WERI-Rb-1 (cell line): ENCODE measurements around the gene PAQR5.

Experiments
- DNase-seq: peaks from one replicate; pipeline ENCODE4 v3.0.0-alpha.2; 2020
- H3K27ac ChIP-seq: fragments of 250-450 bp; sonication (Bioruptor Pico); 2 replicates; pipeline ENCODE4 v1.5.1; 2020; ENCODE audit warnings: mild to moderate bottlenecking, moderate library complexity
- H3K27me3 ChIP-seq: fragments of 250-450 bp; sonication (Bioruptor Pico); 2 replicates; pipeline ENCODE4 v1.5.1; 2021; ENCODE audit warnings: mild to moderate bottlenecking, low read depth, moderate library complexity; ENCODE audit not compliant: insufficient read depth, severe bottlenecking
- H3K36me3 ChIP-seq: fragments of 250-450 bp; sonication (Bioruptor Pico); 2 replicates; pipeline ENCODE4 v1.5.1; 2020; ENCODE audit warnings: mild to moderate bottlenecking, moderate library complexity
- H3K4me3 ChIP-seq: 2 replicates; pipeline ENCODE4 v1.5.1; 2011; ENCODE audit warnings: low read depth, mild to moderate bottlenecking, control low read depth, low read length
- H3K9me3 ChIP-seq: fragments of 250-450 bp; sonication (Bioruptor Pico); 2 replicates; pipeline ENCODE4 v1.5.1; 2021; ENCODE audit warnings: mild to moderate bottlenecking, moderate library complexity; ENCODE audit not compliant: severe bottlenecking
- TF ChIP-seq, protein P1 (sequence below): IDR thresholded peaks from 2 replicates; pipeline ENCODE4 v1.5.1; 2011; ENCODE audit warnings: low read depth, mild to moderate bottlenecking, control low read depth, inconsistent platforms, low read length

PAQR5 gene

DNA sequence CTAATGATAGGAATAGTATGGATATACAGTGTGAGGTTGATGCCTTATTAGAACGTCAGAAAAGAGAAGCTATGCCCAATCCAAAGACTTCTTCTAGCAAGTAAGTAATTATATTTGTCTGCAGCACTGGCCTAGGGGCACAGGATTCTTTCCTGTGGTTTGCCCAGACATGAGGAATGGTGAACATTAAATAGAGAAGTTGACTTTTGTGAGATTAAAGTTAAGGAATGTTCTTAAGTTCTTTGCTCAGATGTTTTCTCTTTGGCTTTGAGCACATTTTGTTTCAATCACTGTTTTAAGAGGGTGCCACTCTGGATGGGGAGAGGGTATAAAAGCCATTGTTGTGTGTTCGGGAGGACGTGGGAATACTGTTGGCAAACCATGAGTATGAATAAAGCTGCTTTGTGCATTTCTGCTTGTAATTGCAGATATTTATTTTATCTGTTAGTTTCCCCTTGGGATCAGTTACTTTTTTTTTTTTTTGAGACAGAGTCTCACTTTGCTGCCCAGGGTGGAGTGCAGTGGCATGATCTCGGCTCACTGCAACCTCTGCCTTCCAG, 123.7 kb downstream of the PAQR5 start:
- H3K36me3 ChIP-seq = peaks cover 98% of the 10 kb centered on the region
- H3K4me3 ChIP-seq = no peak overlapping the region
- no peaks in the 10 kb centered on the region for H3K27me3 ChIP-seq
- no peaks in the 10 kb centered on the region for H3K9me3 ChIP-seq
- TF ChIP-seq, protein P1, sequence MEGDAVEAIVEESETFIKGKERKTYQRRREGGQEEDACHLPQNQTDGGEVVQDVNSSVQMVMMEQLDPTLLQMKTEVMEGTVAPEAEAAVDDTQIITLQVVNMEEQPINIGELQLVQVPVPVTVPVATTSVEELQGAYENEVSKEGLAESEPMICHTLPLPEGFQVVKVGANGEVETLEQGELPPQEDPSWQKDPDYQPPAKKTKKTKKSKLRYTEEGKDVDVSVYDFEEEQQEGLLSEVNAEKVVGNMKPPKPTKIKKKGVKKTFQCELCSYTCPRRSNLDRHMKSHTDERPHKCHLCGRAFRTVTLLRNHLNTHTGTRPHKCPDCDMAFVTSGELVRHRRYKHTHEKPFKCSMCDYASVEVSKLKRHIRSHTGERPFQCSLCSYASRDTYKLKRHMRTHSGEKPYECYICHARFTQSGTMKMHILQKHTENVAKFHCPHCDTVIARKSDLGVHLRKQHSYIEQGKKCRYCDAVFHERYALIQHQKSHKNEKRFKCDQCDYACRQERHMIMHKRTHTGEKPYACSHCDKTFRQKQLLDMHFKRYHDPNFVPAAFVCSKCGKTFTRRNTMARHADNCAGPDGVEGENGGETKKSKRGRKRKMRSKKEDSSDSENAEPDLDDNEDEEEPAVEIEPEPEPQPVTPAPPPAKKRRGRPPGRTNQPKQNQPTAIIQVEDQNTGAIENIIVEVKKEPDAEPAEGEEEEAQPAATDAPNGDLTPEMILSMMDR = no peak
- H3K27ac ChIP-seq = no peak overlapping the region
- no peak for DNase-seq

DNA sequence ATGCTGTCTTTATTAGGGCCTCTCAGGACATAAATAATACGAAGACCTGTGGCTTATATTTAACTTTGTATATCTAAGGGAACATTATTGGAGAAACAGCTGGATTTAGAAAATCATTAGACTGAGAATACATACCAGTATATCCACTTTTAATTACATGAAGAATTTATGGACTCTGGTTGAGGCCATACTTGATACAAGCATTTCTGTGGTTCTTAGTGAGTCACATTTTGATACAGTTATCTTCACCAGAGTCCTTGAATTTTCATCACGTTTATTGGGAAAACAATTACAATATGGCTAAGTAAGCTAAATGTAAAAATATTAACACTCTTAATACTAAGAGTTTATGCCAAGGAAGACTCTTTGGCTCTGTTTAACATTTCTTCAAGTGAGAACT, 125.3 kb downstream of the PAQR5 start:
- H3K27ac ChIP-seq = no peak overlapping the region
- H3K36me3 ChIP-seq = peaks cover 97% of the 10 kb centered on the region
- no peak overlapping the region for H3K4me3 ChIP-seq
- TF ChIP-seq, protein P1 = no peak
- no peaks in the 10 kb centered on the region for H3K27me3 ChIP-seq
- no peaks in the 10 kb centered on the region for H3K9me3 ChIP-seq
- DNase-seq = no peak

DNA sequence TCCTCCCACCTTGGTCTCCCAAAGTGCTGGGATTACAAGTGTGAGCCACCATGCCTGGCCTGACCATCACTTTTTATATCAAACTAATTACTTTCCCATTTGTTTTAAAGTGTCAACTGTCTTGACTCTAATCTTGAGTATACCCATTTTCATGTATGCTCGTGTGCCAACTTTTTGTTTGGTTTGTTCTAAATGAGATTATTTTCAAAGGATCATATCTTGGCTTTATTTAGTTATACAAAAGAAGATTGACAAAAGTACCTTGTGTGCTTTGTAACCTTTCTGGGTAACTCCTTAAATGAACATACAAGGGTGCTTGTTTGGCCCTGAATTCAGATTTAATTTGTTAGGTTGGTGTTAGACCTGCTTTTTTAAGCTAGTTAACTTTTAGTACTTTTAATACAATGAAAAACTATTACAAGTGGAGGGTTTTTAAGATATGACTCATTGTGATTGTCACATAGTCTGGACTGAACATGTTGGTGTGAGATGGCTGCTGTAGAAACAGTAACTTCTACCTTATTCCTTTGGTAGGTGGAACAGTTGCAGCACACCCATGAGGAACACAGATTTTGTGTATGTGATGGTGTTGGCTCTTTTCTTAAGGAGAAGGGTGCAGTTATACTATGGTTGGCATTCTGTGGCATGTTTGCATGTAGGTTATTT, 126.2 kb downstream of the PAQR5 start:
- peaks cover 97% of the 10 kb centered on the region for H3K36me3 ChIP-seq
- TF ChIP-seq, protein P1 = no peak
- no peaks in the 10 kb centered on the region for H3K27me3 ChIP-seq
- H3K9me3 ChIP-seq = no peaks in the 10 kb centered on the region
- no peak for DNase-seq
- no peak overlapping the region for H3K4me3 ChIP-seq
- H3K27ac ChIP-seq = no peak overlapping the region

DNA sequence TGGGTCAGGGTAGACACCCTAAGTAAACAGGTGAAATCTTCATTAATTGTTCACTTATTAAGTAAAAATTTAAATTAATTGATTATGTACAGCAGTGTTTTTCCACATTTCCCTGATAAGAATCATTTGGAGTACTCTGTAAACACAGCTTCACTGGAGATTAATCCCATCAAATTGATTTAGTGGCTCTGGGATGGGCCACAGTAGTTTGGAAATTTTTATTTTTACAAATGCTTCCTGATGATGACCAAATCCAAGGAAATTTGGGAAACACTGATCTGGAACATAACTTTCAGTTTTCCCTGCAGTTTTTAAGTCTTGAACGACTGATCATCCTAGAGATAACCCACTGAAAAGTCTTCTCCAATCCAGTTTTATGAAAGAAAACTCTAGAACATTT, 135.1 kb downstream of the PAQR5 start:
- TF ChIP-seq, protein P1 = no peak
- Histone ChIP-seq H3K9me3 (no peaks in the 10 kb centered on the region), H3K27ac (no peak overlapping the region), H3K27me3 (no peaks in the 10 kb centered on the region), H3K36me3 (peaks cover 92% of the 10 kb centered on the region), H3K4me3 (no peak overlapping the region)
- DNase-seq = no peak

DNA sequence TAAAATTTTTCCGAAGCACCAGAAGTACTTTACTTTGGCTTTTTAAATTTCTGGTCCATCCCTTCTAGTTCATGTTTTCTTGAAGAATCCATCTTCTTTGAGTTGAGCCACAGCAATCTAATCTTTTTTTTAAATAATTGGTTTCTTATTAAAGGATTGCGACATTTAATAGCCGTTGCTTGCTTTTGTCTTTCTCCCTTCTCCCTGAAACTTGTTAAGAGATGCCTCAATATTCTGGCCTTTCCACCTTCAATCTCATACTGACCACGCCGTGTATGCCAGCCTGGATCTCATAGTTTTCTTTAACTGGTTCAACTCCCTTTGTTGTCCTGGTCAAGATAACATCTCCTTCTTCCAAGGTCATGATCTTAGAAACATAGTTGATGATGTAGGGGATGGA, 135.5 kb downstream of the PAQR5 start:
- Histone ChIP-seq H3K9me3 (no peaks in the 10 kb centered on the region), H3K36me3 (peaks cover 92% of the 10 kb centered on the region), H3K27me3 (no peaks in the 10 kb centered on the region), H3K27ac (no peak overlapping the region), H3K4me3 (no peak overlapping the region)
- TF ChIP-seq, protein P1 = no peak
- DNase-seq = no peak

DNA sequence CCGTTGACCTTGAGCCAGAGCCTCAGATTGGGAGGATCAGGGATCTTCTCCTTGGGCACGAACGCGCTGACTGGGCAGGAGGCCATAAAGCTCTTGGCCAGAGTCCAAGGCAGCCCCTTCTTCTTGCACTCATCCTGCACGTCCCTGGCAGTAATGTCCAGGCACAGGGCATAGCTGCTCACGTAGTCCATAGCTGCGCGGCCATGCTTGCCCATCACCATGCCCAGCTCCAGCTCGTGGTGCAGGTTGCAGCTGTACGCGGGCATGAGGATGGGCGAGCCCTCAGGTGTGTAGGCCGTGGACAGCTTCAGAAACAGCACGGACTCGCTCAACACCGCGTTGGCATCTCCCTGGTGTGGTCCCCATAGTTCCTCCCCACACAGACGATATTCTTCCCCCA, 136.0 kb downstream of the PAQR5 start:
- Histone ChIP-seq H3K36me3 (peaks cover 92% of the 10 kb centered on the region), H3K27me3 (no peaks in the 10 kb centered on the region), H3K4me3 (no peak overlapping the region), H3K9me3 (no peaks in the 10 kb centered on the region), H3K27ac (no peak overlapping the region)
- DNase-seq = no peak
- TF ChIP-seq, protein P1 = no peak
